GM23338 (cell line): Measurements from ENCODE around the gene TRNAU1AP. TPM values are rescaled to one million over a fixed set of nuclear protein-coding genes. Genes with fewer than 3 reads are reported as not detected.

ENCODE experiments used
- ATAC-seq: fragments of 200-7000 bp; cut with Tn5 transposase; 3 replicates; pipeline ENCODE4 v1.9.1; 2020
- DNase-seq: peaks from one replicate; pipeline ENCODE4 v3.0.0-alpha.2; 2015; ENCODE audit warnings: low spot score
- H2AFZ ChIP-seq: fragments of 200-600 bp; sonication (generic); 2 replicates; pipeline ENCODE4 v1.8.0; 2016; ENCODE audit warnings: antibody characterized with exemption, mild to moderate bottlenecking, moderate library complexity
- H3F3A ChIP-seq: fragments of 200-600 bp; sonication (generic); replicated peaks from 2 replicates; pipeline ENCODE4 v1.8.0; 2017; ENCODE audit warnings: antibody characterized with exemption, mixed run types, low read depth
- H3K27ac ChIP-seq: fragments of 200-600 bp; sonication (generic); 2 replicates; pipeline ENCODE4 v1.6.1; 2016; ENCODE audit warnings: low read depth
- H3K27me3 ChIP-seq: fragments of 200-600 bp; sonication (generic); 2 replicates; pipeline ENCODE4 v1.8.0; 2016; ENCODE audit warnings: mild to moderate bottlenecking, mixed run types, moderate library complexity; ENCODE audit not compliant: insufficient read depth
- H3K36me3 ChIP-seq: fragments of 200-600 bp; sonication (generic); 2 replicates; pipeline ENCODE4 v1.8.0; 2016; ENCODE audit warnings: mild to moderate bottlenecking; ENCODE audit not compliant: insufficient read depth
- H3K4me1 ChIP-seq: fragments of 200-600 bp; sonication (generic); 2 replicates; pipeline ENCODE4 v1.8.0; 2016; ENCODE audit warnings: mild to moderate bottlenecking, moderate library complexity; ENCODE audit not compliant: insufficient read depth
- H3K4me2 ChIP-seq: fragments of 200-600 bp; sonication (generic); 2 replicates; pipeline ENCODE4 v1.7.1; 2017; ENCODE audit warnings: mixed run types
- H3K4me3 ChIP-seq: fragments of 200-600 bp; sonication (generic); 2 replicates; pipeline ENCODE4 v1.6.1; 2016; ENCODE audit warnings: mixed run types
- H3K79me2 ChIP-seq: fragments of 200-600 bp; sonication (generic); replicated peaks from 2 replicates; pipeline ENCODE4 v1.8.0; 2017; ENCODE audit warnings: mild to moderate bottlenecking; ENCODE audit not compliant: insufficient read depth
- H3K9me2 ChIP-seq: fragments of 200-600 bp; sonication (generic); 2 replicates; pipeline ENCODE4 v1.8.0; 2017; ENCODE audit not compliant: insufficient read depth
- H4K20me1 ChIP-seq: fragments of 200-600 bp; sonication (generic); replicated peaks from 2 replicates; pipeline ENCODE4 v1.8.0; 2017; ENCODE audit warnings: mild to moderate bottlenecking; ENCODE audit not compliant: insufficient read depth
- H3K27ac Mint-ChIP-seq: 2 replicates; pipeline ENCODE4 v1.8.0; 2020; ENCODE audit warnings: inconsistent platforms, mild to moderate bottlenecking, moderate library complexity, mixed read lengths
- H3K27me3 Mint-ChIP-seq: 3 replicates; pipeline ENCODE4 v1.8.0; 2022; ENCODE audit warnings: low read depth, mild to moderate bottlenecking, moderate library complexity, mixed read lengths, inconsistent platforms; ENCODE audit not compliant: insufficient read depth, poor library complexity
- H3K36me3 Mint-ChIP-seq: 3 replicates; pipeline ENCODE4 v1.8.0; 2021; ENCODE audit warnings: low read depth, mild to moderate bottlenecking, inconsistent platforms, moderate library complexity, mixed read lengths
- H3K4me1 Mint-ChIP-seq: 3 replicates; pipeline ENCODE4 v1.8.0; 2020; ENCODE audit warnings: mild to moderate bottlenecking, inconsistent platforms, mixed read lengths
- H3K4me3 Mint-ChIP-seq: 3 replicates; pipeline ENCODE4 v1.8.0; 2021; ENCODE audit warnings: moderate library complexity, mild to moderate bottlenecking, inconsistent platforms, mixed read lengths
- H3K9me3 Mint-ChIP-seq: 3 replicates; pipeline ENCODE4 v1.8.0; 2020; ENCODE audit warnings: moderate library complexity, mild to moderate bottlenecking, inconsistent platforms, mixed read lengths
- CTCF ChIP-seq, 2 experiments: fragments of 200-600 bp in 1 of 2; sonication (generic) in 1 of 2; conservative IDR thresholded peaks; 2 replicates each; pipeline versions ENCODE4 v1.5.1 to v1.6.1; 2016 to 2017; ENCODE audit warnings: antibody characterized with exemption in 2 of 2, low read depth in 2 of 2, mild to moderate bottlenecking in 2 of 2, moderate library complexity in 1 of 2
- EZH2 ChIP-seq: fragments of 200-600 bp; sonication (generic); IDR thresholded peaks from one replicate; pipeline ENCODE4 v1.8.0; 2017; ENCODE audit warnings: antibody characterized with exemption, mild to moderate bottlenecking, low read depth; ENCODE audit not compliant: unreplicated experiment
- JUNB ChIP-seq: IDR thresholded peaks from one replicate; pipeline ENCODE4 v1.6.1; 2016; ENCODE audit warnings: antibody characterized with exemption; ENCODE audit not compliant: unreplicated experiment
- NANOG ChIP-seq: IDR thresholded peaks from 2 replicates; pipeline ENCODE4 v1.6.1; 2016; ENCODE audit warnings: antibody characterized with exemption, borderline replicate concordance
- POLR2AphosphoS5 ChIP-seq: IDR thresholded peaks from 2 replicates; pipeline ENCODE4 v1.6.1; 2016; ENCODE audit warnings: antibody characterized with exemption, low read depth
- STAT1 ChIP-seq: IDR thresholded peaks from one replicate; pipeline ENCODE4 v1.6.1; 2016; ENCODE audit warnings: antibody characterized with exemption; ENCODE audit not compliant: unreplicated experiment
- ZNF331 ChIP-seq: fragments of 250-450 bp; sonication (Bioruptor Pico); IDR thresholded peaks from 2 replicates; pipeline ENCODE4 v1.5.0; 2020; ENCODE audit warnings: low read depth, mild to moderate bottlenecking, moderate library complexity
- polyA plus RNA-seq: library from polyadenylated mRNA; unstranded; fragments of >200 nt; fragmentation: Nextera tagmentation; extraction: Ambion mirVana; gene quantifications from 2 replicates; pipeline ENCODE4 v1.2.1, GENCODE V29; 2016
- total RNA-seq: library from RNA; depleted of rRNA; stranded (reverse); fragments of >200 nt; shearing (Covaris generic); gene quantifications from 2 replicates; pipeline ENCODE4 v1.2.3, GENCODE V29; 2014
- TF ChIP-seq, protein P1 (sequence below): fragments of 250-450 bp; sonication (Bioruptor Pico); IDR thresholded peaks from 2 replicates; pipeline ENCODE4 v1.5.0; 2020; ENCODE audit warnings: mild to moderate bottlenecking, moderate library complexity

The TRNAU1AP gene
- total and polyA plus RNA-seq, 2 experiments from 2014 or later: 20.3 to 42.1 TPM

DNA sequence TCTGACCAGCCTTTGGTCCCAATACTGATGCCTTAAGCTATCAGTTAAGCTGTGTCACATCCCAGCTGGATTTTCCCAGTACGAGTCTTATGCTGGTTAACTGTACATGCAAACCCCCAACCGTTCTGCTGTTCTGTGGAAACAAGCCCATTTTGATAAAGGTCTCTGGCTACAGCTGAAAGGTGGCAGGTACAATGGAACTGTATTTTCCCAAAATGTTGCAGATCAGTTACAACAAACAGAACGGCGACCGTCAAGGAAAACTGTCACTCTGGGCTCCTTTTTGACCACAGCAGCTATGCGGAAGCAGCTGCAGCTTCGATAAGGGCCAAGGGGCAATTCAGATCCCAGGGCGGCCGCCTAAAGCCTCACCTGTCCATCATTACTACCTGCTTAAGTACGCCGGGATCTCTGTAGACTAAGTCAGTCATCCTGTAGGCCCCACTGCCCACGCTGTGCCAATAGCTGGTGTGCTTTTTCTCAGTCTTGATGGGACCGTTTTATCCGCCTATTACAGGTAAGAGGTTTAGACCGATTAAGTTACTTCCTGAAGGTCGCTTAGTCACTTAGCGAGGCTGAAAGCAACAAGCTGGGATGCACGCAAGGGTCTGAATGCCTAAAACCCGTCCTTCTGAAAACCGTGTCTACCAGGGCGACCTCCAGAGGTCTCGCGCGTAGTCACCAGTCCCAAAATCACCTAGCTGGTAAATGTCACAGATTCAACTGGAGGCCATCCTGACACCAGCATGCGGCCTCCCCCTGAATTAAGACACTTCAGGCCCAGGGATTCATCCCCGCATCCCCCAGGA is 28.0 kb downstream of the TRNAU1AP start:
- H2AFZ ChIP-seq: no peak overlapping the region
- ATAC-seq: peak; percentile 39
- H3K79me2 ChIP-seq: peaks cover 35% of the 10 kb centered on the region
- Mint-ChIP-seq H3K27me3 (peaks cover 19% of the 10 kb centered on the region), H3K36me3 (peaks cover 53% of the 10 kb centered on the region), H3K4me3 (peak overlapping the region; percentile 98), H3K9me3 (no peaks in the 10 kb centered on the region), H3K27ac (peak overlapping the region; percentile 96), H3K4me1 (peaks cover 18% of the 10 kb centered on the region)
- H3K4me2 ChIP-seq: peak overlapping the region; percentile 100
- peaks cover 4% of the 10 kb centered on the region; the same call in 1 of the 2 replicates for H3K27me3 ChIP-seq
- peak; percentile 34 for DNase-seq
- H3K9me2 ChIP-seq: no peaks in the 10 kb centered on the region
- H3K27ac ChIP-seq: peak overlapping the region; percentile 92
- peaks cover 19% of the 10 kb centered on the region for H3K4me1 ChIP-seq
- peaks cover 52% of the 10 kb centered on the region for H3F3A ChIP-seq
- peak overlapping the region; percentile 100 for H3K4me3 ChIP-seq
- peaks cover 30% of the 10 kb centered on the region for H4K20me1 ChIP-seq
- TF ChIP-seq CTCF (conservative IDR thresholded peaks at IDR 0.05; ENCODE audit: low read depth in 2 of 2) (peak in 1 of 2 experiments; percentile 37; a peak in 3 of 4 replicates), POLR2AphosphoS5 (peak; percentile 41; the same call in 1 of the 2 replicates), ZNF331 (no peak)
- H3K36me3 ChIP-seq: peaks cover 39% of the 10 kb centered on the region

GRCh38 chr1:28581531-28582247 is 28.8 kb downstream of the TRNAU1AP start:
- peak overlapping the region; percentile 96 for H3K27ac Mint-ChIP-seq
- no peaks in the 10 kb centered on the region for H3K9me3 Mint-ChIP-seq
- ATAC-seq (peak; percentile 86), DNase-seq (peak; percentile 95)
- H4K20me1 ChIP-seq: peaks cover 30% of the 10 kb centered on the region
- H3K36me3 Mint-ChIP-seq: peaks cover 49% of the 10 kb centered on the region
- peak overlapping the region; percentile 96 for H2AFZ ChIP-seq
- peak overlapping the region; percentile 92 for H3K27ac ChIP-seq
- H3K4me1 Mint-ChIP-seq: peaks cover 21% of the 10 kb centered on the region
- H3K4me3 Mint-ChIP-seq: peak overlapping the region; percentile 98
- peaks cover 4% of the 10 kb centered on the region; the same call in 1 of the 2 replicates for H3K27me3 ChIP-seq
- peaks cover 49% of the 10 kb centered on the region for H3F3A ChIP-seq
- H3K4me1 ChIP-seq: peaks cover 19% of the 10 kb centered on the region
- H3K4me3 ChIP-seq: peak overlapping the region; percentile 100
- H3K4me2 ChIP-seq: peak overlapping the region; percentile 100
- H3K79me2 ChIP-seq: peaks cover 35% of the 10 kb centered on the region
- H3K36me3 ChIP-seq: peaks cover 39% of the 10 kb centered on the region
- no peaks in the 10 kb centered on the region for H3K9me2 ChIP-seq
- H3K27me3 Mint-ChIP-seq: peaks cover 22% of the 10 kb centered on the region
- TF ChIP-seq STAT1: no peak
- no peak for TF ChIP-seq NANOG
- TF ChIP-seq POLR2AphosphoS5: peak; percentile 100
- TF ChIP-seq, protein P1, sequence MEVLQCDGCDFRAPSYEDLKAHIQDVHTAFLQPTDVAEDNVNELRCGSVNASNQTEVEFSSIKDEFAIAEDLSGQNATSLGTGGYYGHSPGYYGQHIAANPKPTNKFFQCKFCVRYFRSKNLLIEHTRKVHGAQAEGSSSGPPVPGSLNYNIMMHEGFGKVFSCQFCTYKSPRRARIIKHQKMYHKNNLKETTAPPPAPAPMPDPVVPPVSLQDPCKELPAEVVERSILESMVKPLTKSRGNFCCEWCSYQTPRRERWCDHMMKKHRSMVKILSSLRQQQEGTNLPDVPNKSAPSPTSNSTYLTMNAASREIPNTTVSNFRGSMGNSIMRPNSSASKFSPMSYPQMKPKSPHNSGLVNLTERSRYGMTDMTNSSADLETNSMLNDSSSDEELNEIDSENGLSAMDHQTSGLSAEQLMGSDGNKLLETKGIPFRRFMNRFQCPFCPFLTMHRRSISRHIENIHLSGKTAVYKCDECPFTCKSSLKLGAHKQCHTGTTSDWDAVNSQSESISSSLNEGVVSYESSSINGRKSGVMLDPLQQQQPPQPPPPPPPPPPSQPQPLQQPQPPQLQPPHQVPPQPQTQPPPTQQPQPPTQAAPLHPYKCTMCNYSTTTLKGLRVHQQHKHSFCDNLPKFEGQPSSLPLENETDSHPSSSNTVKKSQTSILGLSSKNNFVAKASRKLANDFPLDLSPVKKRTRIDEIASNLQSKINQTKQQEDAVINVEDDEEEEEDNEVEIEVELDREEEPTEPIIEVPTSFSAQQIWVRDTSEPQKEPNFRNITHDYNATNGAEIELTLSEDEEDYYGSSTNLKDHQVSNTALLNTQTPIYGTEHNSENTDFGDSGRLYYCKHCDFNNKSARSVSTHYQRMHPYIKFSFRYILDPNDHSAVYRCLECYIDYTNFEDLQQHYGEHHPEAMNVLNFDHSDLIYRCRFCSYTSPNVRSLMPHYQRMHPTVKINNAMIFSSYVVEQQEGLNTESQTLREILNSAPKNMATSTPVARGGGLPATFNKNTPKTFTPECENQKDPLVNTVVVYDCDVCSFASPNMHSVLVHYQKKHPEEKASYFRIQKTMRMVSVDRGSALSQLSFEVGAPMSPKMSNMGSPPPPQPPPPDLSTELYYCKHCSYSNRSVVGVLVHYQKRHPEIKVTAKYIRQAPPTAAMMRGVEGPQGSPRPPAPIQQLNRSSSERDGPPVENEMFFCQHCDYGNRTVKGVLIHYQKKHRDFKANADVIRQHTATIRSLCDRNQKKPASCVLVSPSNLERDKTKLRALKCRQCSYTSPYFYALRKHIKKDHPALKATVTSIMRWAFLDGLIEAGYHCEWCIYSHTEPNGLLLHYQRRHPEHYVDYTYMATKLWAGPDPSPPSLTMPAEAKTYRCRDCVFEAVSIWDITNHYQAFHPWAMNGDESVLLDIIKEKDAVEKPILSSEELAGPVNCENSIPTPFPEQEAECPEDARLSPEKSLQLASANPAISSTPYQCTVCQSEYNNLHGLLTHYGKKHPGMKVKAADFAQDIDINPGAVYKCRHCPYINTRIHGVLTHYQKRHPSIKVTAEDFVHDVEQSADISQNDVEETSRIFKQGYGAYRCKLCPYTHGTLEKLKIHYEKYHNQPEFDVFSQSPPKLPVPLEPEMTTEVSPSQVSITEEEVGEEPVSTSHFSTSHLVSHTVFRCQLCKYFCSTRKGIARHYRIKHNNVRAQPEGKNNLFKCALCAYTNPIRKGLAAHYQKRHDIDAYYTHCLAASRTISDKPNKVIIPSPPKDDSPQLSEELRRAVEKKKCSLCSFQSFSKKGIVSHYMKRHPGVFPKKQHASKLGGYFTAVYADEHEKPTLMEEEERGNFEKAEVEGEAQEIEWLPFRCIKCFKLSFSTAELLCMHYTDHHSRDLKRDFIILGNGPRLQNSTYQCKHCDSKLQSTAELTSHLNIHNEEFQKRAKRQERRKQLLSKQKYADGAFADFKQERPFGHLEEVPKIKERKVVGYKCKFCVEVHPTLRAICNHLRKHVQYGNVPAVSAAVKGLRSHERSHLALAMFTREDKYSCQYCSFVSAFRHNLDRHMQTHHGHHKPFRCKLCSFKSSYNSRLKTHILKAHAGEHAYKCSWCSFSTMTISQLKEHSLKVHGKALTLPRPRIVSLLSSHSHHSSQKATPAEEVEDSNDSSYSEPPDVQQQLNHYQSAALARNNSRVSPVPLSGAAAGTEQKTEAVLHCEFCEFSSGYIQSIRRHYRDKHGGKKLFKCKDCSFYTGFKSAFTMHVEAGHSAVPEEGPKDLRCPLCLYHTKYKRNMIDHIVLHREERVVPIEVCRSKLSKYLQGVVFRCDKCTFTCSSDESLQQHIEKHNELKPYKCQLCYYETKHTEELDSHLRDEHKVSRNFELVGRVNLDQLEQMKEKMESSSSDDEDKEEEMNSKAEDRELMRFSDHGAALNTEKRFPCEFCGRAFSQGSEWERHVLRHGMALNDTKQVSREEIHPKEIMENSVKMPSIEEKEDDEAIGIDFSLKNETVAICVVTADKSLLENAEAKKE (CRISPR knock-in tag): no peak
- no peak for TF ChIP-seq JUNB
- TF ChIP-seq EZH2: no peak
